ENCODE results near the gene ATPAF1.

The ATPAF1 gene

GRCh38 chr1:46601257-46602007 is 66.7 kb downstream of the ATPAF1 start:
- no peak overlapping the region for H3K4me3 ChIP-seq (replicated peaks; ENCODE audit: low read depth, low read length)
- TF ChIP-seq, protein P1, sequence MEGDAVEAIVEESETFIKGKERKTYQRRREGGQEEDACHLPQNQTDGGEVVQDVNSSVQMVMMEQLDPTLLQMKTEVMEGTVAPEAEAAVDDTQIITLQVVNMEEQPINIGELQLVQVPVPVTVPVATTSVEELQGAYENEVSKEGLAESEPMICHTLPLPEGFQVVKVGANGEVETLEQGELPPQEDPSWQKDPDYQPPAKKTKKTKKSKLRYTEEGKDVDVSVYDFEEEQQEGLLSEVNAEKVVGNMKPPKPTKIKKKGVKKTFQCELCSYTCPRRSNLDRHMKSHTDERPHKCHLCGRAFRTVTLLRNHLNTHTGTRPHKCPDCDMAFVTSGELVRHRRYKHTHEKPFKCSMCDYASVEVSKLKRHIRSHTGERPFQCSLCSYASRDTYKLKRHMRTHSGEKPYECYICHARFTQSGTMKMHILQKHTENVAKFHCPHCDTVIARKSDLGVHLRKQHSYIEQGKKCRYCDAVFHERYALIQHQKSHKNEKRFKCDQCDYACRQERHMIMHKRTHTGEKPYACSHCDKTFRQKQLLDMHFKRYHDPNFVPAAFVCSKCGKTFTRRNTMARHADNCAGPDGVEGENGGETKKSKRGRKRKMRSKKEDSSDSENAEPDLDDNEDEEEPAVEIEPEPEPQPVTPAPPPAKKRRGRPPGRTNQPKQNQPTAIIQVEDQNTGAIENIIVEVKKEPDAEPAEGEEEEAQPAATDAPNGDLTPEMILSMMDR (IDR thresholded peaks at IDR 0.05; ENCODE audit: low read length, missing control alignments): no peak
- DNase-seq (ENCODE audit: low read depth): no peak

GRCh38 chr1:46599059-46599970 is 68.8 kb downstream of the ATPAF1 start:
- TF ChIP-seq, protein P1 (IDR thresholded peaks at IDR 0.05; ENCODE audit: low read length, missing control alignments): no peak
- DNase-seq (ENCODE audit: low read depth): no peak
- no peak overlapping the region for H3K4me3 ChIP-seq (replicated peaks; ENCODE audit: low read depth, low read length)

- H3K4me3 ChIP-seq (replicated peaks; ENCODE audit: low read depth, low read length): no peak overlapping the region
- TF ChIP-seq, protein P1 (IDR thresholded peaks at IDR 0.05; ENCODE audit: low read length, missing control alignments): no peak
- DNase-seq (ENCODE audit: low read depth): no peak
Measured at GRCh38 chr1:46596846-46597245, 71.3 kb downstream of the ATPAF1 start.

- DNase-seq (ENCODE audit: low read depth): no peak
- TF ChIP-seq, protein P1 (IDR thresholded peaks at IDR 0.05; ENCODE audit: low read length, missing control alignments): no peak
- H3K4me3 ChIP-seq (replicated peaks; ENCODE audit: low read depth, low read length): no peak overlapping the region
Measured at GRCh38 chr1:46596036-46596435, 72.1 kb downstream of the ATPAF1 start.

DNA sequence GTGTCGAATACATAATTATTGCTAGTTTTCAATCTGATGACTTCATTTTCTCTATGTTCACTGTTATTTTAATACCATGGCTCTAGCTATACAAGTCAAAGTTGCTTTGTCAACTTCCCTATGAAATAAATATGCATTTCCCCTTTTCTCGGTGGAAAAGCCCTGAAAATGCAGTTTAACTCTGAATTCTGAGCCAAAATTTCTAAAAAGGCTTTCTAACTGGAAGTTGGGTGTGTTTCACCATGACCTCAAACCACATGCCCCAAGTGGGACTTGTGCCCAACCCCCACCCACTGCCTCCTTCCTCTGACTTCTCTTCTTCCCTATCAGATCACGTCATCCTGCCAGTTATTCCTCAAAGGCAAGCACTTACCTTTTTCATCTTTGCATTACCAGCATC is 73.0 kb downstream of the ATPAF1 start:
- no peak for DNase-seq (ENCODE audit: low read depth)
- H3K4me3 ChIP-seq (replicated peaks; ENCODE audit: low read depth, low read length): no peak overlapping the region
- TF ChIP-seq, protein P1 (IDR thresholded peaks at IDR 0.05; ENCODE audit: low read length, missing control alignments): no peak

- no peak overlapping the region for H3K4me3 ChIP-seq (replicated peaks; ENCODE audit: low read depth, low read length)
Measured at GRCh38 chr1:46594063-46594462, 74.1 kb downstream of the ATPAF1 start.

More at GRCh38 chr1:46594063-46594462, 74.1 kb downstream of the ATPAF1 start:
- DNase-seq (ENCODE audit: low read depth): no peak
- TF ChIP-seq, protein P1 (IDR thresholded peaks at IDR 0.05; ENCODE audit: low read length, missing control alignments): no peak
